HG03342 (cell line): ENCODE measurements around the gene SLC43A3.
"Not testable (repeated sequence)": the region's sequence is repeated elsewhere in the genome, so short reads cannot be mapped to it uniquely, and the experiment has no call there.

ENCODE experiments used
- ATAC-seq: cut with Tn5 transposase; IDR thresholded peaks from one replicate; pipeline ENCODE4 v1.9.1; 2021; ENCODE audit warnings: mild to moderate bottlenecking, moderate library complexity; ENCODE audit not compliant: unreplicated experiment

SLC43A3 gene

DNA sequence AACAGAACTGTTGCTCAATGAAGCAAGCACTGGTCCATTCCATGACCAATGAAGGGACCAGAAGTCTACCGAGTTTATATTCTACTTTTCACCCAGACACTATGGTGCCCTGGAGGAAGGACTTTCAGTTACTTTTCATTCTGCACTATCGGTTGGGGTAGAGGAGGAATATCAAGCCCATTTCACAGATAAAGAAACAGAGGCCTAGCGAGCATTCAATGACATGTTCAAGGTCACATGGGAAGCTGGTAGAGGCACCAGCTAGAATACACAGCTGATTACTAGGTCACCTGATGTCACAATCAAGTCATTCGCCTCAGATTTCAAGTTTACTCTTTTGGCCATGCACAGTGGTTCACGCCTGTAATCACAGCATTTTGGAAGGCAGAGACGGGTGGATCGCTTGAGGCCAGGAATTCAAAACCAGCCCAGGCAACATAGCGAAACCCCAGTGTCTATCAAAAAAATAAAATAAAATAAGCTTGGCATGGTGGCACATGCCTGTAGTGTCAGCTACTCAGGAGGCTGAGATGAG is 18.9 kb downstream of the SLC43A3 start:
- ATAC-seq, result no peak

DNA sequence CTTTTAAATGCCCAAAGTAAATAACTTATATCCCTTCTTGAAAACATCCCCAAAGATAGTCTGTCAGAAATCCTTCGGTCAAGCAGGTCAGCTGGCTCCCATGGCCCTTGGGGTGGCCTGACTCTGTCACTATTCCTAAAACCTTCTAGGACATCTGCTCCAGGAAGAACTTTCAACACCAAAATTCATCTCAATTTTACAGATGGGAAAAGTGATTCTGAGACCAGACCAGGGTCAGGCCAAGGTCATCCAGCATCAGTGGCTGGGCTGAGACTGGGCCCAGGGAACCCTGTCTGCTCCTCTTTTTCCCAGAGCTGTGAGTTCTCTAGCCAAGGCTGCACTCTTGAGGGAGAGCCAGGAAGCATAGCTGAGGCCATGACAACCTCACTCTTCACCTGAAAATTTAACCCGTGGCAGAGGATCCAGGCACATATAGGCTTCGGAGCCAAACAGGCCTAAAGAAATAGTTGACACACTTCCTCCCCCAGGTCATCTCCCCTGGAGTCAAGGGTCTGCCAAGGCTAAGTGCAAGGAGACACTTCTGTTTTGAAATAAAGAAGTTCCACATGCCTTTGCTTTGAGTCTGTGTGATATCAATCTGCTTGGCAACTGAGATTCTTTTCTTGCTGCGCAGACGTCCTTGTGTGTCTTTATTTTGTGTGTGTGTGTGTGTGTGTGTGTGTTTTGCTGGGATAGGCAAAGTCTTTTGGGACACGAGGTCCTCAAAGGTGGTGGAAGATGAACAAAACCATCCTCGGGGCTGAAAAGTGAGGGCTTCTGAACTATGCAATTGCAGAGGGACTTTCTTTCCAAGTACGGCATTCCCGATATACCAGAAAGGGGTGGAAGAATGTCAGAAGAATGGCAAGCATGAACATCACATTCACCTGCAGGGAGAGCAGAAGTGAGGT is 19.7 kb downstream of the SLC43A3 start:
- no peak for ATAC-seq

DNA sequence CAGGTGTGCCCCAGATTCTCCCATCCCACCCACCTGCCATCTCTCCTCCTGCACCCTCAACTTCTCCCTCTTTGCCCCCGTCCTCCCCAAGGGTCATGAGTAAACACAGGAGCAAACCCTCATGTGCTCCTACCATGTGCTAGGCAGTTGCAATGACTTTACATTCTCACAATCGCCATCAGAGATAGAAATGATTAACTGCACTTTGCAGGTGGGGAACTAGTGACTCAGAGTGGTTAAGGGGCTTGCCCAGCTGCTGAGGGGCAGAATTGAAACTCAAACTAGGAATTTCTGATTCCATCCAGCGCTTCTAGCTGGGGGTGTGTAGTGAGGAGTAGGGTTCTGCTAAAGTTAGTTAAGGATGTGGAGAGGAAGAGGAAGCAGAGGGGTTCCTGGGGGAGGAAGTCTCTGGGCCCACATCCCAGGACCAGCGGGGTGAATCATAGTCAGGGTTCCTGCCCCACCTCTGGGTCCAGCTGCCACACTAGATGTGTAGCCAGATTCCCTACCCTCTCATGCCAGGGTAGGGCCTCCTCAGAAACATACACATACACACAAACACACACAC is 20.5 kb downstream of the SLC43A3 start:
- peak; percentile 91 for ATAC-seq

DNA sequence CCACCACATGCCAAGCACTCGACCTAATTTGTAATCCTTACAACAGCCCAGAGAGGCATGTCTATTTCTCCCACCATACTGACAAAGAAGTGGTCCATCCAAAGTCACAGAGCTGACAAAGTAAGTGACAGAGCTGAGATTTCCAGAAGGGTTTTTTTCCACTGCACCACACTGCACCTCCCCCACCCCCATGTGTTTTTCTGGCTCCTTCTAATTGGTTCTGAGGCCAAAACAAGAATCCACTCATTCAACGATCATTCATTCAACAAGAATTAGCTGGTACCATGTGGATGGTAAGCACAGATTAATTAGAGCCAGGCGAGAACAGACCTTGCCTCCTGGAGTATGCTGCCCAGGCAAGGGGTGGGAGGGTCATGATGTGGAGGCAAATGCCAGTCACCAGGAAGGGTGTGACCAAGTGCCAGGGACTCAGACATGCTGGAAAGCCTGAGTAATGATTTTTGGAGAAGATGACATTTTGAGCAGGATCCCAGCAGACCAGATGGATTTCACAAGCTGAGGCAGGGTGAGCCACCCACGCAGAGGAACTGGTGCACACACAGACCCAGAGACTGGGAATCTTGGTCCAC is 21.6 kb downstream of the SLC43A3 start:
- no peak for ATAC-seq

DNA sequence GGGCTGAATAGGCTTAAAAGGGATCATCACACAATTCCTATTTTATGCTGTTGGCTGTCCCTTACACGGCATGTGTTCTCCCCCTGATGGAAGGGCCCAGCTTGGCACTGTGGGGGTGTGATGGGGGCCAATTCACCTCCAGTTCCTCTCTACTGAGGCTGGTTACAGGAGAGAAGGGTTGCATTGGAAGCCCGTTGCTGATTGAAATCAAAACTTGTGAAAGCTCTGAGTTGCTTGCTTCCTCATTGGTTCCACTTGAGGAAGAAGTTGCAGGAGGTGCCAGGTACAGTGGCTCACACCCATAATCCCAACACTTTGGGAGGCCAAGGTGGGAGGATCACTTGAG is 23.1 kb downstream of the SLC43A3 start:
- no peak for ATAC-seq

DNA sequence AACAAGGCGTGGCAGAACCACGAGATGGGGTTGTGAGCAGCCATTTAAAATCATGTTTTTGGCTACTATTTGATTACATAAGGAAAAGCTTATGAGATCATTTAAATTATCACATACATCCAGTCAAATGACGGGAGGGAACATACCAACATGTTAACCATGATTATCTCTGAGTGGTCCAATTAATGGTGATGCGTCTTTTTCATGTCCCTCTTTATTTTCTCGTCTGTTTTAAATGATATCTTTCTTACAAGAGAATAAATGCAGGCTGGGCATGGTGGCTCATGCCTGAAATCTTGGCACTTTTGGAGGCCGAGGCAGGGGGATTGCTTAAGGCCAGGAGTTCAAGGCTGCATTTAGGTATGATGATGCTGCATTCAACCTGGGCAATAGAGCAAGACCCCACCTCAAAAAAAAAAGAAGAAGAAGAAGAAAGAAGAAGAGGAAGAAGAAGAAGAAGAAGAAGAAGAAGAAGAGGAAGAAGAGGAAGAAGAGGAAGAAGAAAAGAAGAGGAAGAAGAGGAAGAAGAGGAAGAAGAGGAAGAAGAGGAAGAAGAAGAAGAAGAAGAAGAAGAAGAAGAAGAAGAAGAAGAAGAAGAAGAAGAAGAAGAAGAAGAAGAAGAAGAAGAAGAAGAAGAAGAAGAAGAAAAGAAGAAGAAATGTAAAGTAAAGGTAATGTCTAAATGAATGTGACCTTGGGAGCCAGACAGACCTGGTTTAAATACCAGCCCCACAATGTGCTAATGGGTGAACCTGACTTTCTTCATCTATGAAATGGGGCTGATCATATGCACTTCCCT is 23.7 kb downstream of the SLC43A3 start:
- ATAC-seq, result not testable (repeated sequence)

DNA sequence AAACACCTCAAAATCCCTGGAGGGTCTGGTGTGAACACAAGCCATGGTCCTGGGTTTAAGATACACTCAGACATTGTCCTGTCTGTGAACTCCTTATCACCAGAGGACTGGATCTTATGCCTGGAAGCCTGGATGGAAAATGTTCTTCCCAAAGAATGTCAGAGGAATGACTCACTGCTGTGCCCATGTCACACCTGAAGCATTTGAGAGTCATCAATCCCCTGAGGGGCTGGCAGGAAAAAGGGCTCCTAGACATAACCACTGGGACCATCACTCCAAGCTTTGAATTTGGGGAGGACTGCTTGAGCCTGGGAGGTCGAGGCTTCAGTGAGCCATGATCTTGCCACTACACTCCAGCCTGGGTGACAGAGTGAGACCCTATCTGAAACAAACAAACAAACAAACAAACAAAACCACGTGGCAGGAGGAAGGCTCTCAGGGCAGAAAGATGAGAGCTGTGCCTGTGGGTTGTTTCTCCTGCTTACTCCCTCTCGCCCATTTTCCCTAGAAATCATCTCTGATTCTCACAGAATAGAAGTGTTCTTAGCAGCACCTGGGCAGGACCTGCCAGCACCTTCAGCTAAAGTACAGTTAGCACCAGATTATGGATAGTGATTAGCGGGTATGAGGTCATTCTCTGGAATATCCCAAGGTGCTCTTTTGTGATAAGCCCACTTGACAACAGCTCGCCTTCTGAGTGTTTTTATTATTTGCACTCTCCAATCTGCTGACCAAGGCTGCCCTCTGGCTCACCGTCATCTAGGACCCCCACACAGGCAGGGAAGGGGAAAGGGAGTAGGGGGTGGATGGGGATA is 24.5 kb downstream of the SLC43A3 start:
- no peak for ATAC-seq

DNA sequence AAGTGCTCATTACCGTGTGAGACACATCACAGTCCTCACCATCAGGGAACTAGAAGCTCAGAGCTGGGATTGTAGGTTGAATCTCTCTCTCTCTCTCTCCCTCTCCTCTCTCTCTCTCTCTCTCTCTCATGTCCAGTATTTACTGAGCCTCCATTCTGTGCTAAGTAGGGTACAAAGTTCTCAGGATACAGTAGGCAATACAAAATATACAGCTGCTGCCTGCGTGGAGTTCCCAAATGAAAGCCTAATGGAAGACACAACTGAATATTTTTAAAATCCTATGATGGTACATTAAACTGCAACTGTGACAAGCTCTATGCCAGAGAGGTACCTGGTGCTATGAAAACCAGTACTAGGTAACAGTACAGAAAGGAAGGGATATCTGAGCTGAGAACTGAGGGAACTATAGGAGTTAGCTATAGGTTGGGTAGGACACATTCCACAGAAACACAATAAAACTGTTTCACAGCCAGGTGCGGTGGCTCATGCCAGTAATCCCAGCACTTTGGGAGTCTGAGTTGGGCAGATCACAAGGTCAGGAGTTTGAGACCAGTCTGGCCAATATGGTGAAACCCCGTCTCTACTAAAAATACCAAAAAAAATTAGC is 26.8 kb downstream of the SLC43A3 start:
- ATAC-seq, result no peak

DNA sequence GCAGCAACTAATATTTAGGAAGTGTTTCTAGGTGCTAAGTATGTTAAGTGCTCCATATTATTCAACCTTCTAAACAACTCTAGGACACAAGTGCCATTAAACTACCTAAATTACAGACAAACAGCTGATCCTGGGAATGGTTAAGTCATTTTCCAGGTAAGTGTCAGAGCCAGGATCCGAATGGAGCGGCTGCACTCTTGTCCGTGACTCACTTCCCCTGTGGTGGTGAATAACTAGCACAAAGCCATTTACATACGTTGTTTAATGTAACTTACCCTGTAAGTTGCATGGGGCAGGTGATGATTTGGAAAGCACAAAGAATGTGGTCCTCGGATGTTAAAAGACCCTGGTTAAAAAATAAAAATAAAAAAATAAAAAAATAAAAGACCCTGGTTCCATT is 27.7 kb downstream of the SLC43A3 start:
- ATAC-seq, result no peak

DNA sequence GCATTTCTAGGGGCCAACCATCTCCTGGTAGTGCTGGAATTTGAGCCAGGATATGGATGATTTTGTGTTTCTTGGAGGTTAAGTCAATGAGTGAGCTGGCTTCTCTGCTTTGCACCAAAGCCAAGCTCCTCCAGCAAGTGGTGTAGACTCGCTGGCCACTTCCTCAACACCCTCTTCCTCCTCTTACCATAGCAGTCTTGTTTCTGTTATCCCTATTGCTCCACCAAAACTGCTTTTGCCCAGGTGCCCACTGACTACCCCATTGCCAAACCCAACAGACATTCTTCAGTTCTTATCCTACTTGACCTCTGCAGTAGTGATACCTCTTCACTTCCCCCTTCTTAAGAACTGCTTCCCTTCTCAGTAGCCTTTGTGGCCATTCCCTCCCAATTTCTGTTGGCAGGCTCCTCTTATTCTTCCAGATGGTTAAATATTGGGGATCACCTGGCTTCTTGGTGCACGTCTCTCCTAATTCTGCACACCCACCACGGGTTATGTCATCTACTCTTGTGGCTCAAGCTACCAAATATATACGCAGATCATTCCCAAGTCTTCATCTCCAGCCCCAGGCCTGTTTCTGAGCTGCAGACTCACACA is 29.4 kb downstream of the SLC43A3 start:
- no peak for ATAC-seq

DNA sequence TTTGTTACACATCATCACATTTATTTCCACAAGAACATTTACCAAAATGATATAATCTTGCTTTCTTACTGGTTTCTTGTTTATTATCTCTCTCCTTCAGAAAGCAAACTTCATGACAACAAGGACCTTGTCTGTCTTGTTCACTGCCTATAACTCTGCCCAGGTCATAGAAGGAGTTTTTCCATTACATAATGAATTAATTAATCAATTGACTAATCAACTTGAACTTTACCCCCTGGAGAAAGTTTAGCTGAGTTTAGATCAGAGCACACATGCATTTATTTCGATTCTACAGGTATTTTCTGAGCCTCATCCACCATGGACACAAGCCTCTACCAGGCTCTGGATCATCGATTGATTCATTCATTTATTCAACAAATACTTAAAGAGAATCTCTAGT is 30.2 kb downstream of the SLC43A3 start:
- no peak for ATAC-seq

DNA sequence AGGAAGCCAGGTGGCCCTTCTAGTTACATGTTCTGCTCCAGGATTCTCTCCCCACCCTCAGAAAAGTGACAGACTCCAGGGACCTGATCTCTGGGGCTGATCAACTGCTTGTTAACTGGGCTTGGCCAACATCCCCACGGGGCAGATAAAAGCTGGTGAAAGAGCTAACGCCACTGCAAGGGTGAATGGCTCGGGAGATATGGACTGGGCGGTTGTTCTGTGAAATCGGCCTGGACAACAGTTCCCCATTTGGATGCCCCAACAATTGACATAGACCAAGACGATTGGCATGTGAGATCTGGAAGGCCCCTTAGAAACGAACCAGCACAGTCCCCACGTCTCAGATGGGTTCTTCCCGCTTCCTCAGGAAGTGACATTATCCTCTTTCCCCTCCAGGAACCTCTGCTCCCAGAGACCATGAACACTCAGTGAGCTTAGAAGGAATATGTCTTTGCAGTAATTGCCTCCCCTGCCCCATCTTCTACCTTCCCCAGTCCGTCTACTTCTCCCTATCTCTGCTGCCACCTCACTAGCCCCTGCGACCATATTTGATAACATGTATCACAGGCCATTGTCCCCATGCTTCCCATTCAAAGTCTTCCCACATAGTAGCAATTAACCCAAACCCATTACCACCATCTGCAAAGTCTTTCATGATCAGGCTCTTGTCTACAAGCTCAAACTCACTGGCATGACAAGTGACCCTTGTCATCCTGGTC is 30.9 kb downstream of the SLC43A3 start:
- no peak for ATAC-seq

DNA sequence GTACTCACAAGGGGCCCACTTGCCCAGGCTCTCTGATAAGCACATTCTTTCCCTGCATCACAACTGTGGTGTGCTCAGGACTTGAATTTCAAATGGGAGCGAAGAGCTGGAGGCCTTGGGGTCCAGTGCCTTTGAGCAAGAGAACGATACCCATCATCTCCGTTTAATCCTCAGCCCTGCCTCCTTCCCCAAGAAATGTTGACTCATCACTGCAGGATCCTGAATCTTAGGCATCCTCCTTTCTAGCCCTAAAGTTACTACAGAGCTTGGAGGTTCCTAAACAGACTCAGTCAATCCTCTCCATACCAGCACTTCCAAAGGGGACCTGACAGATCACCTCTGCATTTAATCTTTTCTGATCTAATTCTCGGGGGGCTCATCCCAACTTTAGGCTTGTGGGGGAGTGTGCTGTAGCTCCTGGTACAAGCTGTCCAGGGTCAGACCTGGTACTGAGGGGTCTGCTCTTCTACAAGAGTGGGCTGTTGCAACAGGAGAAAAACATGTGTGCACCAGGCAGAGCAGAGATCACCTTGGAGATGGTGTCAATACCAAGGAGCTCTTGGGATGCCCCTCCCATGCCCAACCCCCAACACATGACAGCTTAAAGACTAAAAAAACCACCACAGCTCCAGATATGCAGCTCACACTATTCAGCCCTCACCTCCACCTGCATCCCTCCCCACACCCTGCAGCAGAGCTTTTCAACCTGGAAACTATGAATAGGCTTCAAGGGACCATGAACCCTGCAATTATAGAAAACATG is 32.5 kb downstream of the SLC43A3 start:
- ATAC-seq, result no peak

DNA sequence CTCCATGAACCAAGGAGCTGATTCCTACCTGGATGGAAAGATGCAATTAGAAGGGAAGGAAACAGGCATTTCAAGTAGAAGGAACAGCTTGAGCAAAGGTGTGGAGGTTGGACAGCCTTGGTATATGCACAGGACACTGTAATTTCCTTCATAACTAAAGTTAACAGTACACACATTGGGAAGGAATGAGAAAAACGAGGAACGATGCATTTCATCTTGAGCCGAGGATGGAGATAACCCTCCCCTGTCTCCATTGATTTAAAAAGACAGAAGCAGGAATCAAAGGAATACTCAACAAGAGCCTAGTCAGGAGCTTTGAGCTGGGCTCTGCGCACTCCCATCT is 34.2 kb downstream of the SLC43A3 start:
- no peak for ATAC-seq

DNA sequence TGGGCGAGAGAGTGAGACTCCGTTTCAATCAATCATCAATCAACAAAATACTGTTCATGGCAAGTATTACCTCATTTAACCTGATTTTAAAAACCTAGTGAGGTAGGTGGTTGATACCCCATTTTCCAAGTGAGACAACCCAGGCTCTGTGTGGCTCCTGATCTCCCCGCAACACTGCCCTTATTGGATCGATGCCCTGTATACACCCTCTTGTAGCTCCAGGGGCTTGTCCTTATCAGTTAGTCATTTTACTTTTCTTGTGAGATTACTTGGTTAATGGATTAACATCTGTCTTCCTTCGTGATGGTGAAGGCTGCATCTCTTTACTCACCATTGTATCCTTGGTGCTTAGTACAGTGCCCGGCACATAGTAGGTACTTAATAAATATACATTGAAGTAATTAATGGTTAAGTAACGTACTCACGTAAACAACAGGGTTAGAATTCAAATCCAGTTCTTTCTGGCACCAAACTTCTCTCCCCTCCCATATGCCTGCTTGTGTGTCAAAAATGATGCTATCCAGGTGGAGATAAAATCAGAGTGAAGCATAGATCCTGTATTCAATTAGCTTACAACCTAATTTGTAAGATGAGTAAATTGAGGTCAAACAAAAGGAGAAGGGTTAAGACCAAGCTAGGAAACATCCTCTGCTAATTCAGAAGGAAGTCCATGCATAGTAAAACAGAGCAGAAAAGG is 34.7 kb downstream of the SLC43A3 start:
- ATAC-seq, result no peak

DNA sequence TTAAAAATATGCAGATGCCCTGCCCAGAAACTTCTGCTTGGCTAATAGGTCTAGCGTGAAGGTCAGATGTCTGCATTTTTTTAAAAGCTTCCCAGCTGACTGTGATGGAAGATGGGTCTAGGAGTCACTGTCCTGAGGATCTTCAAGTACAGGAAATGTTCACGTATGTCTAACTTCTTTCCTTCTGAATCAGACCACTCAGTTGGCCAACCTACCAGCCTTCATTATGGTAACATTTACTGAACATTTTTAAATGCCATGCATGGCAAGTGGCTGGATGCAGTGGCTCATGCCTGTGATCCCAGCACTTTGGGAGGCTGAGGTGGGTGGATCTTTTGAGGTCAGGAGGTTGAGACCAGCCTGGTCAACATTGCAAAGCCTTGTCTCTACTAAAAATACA is 35.4 kb downstream of the SLC43A3 start:
- no peak for ATAC-seq

DNA sequence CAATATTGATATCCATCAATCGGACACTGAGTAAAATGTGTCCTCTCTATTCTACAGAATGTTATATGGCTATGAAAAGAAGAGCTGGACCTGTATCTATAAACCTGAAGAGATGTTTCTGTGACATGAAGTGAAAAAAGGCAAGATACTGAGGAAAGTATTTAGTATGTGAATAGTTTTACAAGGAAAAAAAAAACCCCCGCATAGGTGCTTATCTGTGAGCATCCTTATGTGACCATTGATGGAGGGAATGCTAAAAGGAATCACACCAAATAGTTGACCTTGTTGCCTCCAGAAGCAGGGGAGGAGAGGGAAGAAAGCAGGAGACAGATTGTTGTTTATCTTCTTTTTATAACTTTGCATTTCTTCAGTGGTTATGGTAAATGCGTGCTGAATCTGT is 35.8 kb downstream of the SLC43A3 start:
- no peak for ATAC-seq

DNA sequence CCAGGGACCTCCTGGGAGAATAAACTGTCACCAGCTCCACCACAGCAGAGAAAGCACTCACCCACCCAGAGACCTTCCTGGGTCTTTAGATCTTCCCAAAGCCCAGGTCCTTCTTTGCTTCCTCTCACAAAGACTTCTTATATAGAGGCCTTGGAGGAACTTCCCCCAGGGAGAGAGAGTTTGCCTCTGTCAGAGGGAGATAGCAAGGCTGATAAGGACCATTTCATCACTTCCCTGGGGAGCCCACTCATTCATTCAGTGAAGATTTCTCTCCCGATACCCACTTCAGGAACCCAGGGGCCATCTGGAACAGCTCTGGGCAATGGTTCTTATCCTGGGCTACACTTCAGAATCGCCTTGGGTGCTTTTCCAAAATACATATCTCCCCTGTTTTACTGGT is 36.4 kb downstream of the SLC43A3 start, which contains the start of gene PRG2:
Gene PRG2 (minus strand): TSS at position 116 of the 400 bp plus-strand sequence. CDS start 706 bp downstream, outside the sequence.
- ATAC-seq, result no peak
